HG03558 (cell line): ENCODE data around the gene GGA1.
A peak's percentile ranks its signal among the peaks of the same experiment; 100 is the strongest.

ENCODE experiments used
- ATAC-seq: cut with Tn5 transposase; IDR thresholded peaks from one replicate; pipeline ENCODE4 v1.9.1; 2021; ENCODE audit warnings: moderate number of reproducible peaks; ENCODE audit not compliant: unreplicated experiment; ENCODE audit errors: extremely low read depth

GGA1 gene

GRCh38 chr22:37627121-37627520, 18.5 kb downstream of the GGA1 start:
- no peak for ATAC-seq

GRCh38 chr22:37627545-37627944, 18.9 kb downstream of the GGA1 start:
- no peak for ATAC-seq

- no peak for ATAC-seq
Observed at GRCh38 chr22:37628830-37629229, 20.2 kb downstream of the GGA1 start.

DNA sequence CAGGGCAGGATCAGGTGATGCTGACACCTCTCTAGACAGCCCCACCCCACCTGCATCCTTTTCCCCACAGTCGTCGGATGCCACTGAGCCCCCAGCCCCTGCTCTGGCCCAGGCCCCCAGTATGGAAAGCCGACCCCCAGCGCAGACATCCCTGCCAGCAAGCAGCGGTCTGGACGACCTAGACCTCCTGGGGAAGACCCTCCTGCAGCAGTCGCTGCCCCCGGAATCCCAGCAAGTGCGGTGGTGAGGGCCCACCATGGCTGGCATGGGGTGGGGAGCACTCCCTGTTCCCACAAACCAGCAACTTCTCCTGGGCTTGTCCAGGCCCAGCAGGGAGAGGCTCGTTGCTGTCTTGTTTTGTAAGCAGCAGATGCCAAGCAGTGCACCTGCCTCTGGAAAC, 21.3 kb downstream of the GGA1 start:
- ATAC-seq = no peak

- no peak for ATAC-seq
Observed at GRCh38 chr22:37630839-37631435, 22.3 kb downstream of the GGA1 start.

GRCh38 chr22:37631448-37632173, 23.0 kb downstream of the GGA1 start:
- no peak for ATAC-seq

DNA sequence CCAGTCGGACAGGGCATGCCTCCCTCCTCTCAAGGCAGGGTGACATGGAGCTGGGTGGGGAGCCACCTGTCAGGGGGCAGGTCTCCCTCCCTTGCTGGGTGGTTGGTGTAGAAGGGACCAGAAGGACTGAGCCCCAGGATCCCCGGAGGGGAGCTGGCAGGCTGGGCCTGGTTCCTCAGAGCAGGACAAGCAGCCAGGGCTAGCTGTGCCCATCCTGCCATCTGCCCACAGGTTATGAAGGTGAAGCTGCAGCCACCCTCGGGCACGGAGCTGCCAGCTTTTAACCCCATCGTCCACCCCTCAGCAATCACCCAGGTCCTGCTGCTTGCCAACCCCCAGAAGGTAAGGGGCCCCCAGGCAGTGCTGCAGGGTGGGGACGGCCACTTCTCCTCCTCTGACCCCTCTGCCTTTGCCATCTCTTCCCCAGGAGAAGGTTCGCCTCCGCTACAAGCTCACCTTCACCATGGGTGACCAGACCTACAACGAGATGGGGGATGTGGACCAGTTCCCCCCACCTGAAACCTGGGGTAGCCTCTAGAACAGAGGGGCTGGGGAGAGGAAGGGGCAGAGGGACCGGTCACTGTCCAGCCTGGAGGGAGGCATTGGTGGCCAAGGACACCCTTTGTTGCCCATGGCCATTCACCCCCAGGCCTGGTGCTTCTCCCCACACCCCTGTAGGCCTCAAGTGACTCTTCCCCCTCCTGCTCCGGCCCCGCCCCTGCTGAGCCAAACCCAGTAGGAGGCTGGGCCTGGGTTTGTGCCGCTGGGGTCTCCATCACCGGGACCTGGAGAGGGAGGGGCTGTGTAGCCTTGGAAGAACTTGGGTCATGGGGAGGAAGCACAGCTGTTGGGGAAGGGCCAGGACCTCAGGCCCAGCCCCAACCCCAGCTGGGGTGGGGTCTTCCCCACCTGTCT, 23.8 kb downstream of the GGA1 start:
- no peak for ATAC-seq

- ATAC-seq = peak; percentile 30
Observed at GRCh38 chr22:37633089-37633624, 24.5 kb downstream of the GGA1 start.

DNA sequence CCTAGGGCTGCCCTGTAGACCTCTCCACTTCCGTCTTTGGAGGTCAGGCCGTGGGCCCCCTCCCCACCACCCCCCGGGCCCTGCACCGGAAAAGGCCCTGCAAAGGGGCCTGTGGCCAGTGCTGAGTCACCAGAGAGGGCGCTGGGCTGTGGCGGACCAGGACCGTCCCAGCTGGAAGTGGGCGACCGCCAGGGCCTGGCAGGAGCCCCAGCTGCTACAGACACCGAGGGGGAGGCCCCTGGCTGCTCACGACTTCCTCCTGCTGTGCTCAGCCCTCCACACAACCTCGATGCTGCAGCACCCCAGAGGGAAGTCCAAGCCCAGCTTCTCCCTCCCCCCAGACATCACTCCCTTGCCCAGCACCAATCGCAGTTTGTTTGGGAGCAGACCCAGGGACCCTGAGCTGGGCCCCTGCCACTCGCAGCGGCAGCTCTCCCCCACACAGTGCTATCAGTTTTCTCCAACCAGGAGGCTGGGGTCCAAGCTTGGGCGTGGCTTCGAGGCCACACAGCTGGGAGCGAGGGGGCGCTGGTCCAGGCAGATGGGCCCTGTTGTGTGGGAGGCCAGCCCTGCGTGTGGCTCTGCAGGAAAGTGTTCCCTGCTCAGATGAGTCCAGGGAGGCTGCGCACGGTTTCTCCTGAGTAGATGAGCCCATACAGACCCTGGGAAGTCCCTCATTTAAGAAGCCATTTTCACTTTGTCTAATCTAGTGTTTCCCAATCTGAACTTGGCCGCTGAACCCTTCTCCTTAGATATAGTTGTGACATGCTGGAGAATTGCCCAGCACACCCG, 25.2 kb downstream of the GGA1 start:
- peak; percentile 23 for ATAC-seq

DNA sequence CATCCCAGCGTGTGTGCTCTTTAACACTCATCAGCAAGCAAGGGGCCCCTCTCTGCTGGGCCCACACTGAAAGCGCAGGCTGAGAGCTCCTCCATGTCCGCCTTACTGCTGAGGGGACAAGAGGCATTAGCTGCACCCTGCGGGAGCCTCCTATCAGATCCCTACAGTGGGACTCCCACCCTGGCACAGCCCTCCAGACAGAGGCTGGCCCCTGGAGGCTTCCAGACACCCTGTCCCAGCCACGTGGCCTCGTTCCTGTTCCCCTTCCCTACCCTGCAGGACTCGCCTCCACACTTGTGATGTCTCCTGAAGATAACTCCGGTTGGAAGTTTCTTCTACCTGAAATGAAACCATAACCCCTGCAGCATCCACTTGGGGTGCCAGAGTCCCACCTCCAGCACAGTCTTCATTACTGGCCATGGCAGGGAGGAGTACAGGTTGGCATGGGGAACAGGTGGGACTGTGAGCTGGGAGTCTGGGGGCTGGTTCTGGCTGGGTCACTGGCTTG, 25.8 kb downstream of the GGA1 start:
- no peak for ATAC-seq

GRCh38 chr22:37635157-37635556, 26.5 kb downstream of the GGA1 start:
- ATAC-seq = no peak

DNA sequence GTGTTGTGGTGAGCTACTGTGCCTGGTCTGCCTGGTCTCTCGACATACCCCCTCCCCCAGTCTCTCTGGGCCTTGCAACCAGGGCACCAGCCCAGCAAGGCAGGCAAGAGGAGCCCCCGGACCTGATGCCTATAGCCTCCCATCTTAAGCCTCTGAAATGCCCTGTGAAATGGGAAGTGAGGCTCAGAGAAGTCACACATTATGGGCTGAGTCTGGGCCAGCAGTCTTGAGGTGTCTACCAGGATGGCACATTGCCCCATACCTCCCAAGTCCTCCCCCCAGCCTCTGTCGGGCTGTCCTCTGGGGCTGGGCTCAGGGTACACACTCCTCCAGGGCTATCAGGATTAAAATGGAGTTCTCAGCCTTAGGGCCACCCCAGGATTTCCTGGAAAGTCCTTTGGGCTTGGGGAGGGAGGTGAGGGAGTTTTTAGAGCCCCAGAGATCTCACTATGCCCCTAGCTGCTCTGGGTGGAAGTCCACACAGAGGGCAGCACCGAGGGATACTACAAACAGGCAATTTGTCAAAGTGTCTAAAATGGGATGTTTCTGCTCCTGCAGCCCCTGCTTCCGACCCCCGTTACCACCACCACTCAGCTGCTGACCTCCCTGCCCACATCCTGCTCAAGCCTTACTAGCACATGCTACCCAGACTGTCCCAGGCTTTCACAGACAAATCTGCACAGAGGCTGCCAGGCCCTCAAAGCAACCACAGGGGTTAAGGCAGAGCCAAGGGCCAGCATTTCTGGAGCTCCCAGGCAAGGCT, 27.7 kb downstream of the GGA1 start:
- no peak for ATAC-seq

GRCh38 chr22:37636949-37637273, 28.3 kb downstream of the GGA1 start:
- ATAC-seq = no peak

GRCh38 chr22:37638391-37639069, 29.9 kb downstream of the GGA1 start:
- no peak for ATAC-seq

DNA sequence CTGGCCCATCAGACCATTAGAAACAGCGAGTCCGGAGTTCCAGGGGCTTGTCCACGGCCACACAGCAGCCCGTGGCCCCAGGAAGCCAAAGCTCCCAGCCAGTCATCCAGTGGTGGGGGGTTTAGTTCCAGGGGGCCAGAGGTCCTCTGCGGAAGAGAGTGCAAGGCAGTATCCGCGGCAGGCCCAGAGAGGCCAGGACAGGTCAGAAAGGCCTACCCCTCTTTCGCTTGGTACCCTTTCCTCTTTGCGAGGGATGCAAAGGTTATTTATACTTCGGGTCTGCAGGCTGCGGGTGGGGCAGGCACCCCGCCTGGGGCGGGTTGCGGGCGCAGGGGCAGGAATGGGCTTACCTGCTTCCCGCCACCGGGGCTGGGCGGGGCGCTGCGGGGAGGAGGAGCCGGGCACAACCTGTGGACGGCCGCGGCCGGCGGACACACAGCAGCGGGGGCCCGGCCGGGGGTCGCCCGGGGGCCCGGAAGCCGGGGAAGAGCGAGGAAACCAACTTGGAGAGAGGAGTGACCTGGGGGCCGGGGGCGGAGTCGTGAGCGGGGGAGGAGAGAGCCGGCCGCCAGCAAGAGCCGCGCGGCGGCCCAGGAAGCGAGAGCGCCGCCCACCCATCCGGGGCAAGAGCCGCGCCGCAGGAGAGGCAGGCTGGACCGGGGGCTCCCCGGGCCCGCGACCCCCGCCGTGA, 30.6 kb downstream of the GGA1 start, which contains the start of gene SH3BP1:
Gene SH3BP1, plus strand, starts transcription at position 600 of the 691 bp plus-strand sequence. CDS start 119 bp downstream, outside the sequence.
- ATAC-seq = no peak

DNA sequence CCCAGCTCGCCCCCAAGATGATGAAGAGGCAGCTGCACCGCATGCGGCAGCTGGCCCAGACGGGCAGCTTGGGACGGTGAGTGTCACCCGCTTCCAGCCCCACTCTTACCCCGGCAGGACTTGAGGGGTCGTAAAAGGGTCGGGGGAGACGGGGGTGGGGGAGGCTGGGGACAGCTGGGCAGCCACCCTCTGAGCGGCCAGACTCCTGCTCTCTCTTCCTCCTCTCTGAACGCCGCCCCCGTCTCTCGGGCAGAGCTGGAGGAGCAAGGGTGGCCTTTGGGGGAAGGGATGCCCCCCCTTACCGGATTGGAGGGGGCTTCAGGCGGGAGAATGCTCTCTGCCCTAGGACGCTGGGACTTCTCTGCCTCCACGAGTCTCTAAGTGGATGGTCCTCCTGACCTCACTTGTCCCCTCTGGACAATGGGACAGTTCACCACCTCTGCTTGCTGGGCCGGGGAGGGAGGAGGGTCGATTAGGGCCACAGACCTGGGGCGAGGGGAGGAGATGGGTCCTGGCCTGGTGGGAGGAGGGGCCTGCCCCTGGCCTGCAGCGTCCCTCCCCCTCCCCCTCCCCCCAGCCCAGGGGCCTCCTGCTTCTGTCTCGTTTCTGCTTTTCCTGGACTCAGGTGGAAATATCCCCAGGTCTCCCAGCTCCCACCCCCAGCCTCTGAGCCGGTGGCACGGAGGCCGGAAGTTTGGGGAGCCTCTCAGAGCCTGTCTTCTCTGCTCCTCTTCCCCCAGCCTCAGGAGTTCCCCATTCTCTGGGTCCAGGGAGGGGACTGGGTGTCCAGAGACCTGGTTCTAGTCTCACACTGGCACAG, 31.3 kb downstream of the GGA1 start:
- no peak for ATAC-seq
